Endothelial cell of umbilical vein (primary cell): Measurements from ENCODE around the gene RAB31. TPM values are rescaled to one million over a fixed set of nuclear protein-coding genes. Genes with fewer than 3 reads are reported as not detected.

Source experiments
- BruUV-seq: library from RNA; stranded (reverse); fragments of 400-500 nt; replicated peaks from 2 replicates; lab custom pipeline; 2021; lab: Mats Ljungman, UMichigan
- CTCF ChIA-PET: fragments of 300-600, 350-600 bp; sonication (Branson Sonifier 250); formaldehyde crosslinking; loops from one replicate; lab custom pipeline; 2021; ENCODE audit warnings: antibody characterized with exemption, inconsistent platforms; lab: Charles Lee
- POLR2A ChIA-PET: fragments of 300-600, 350-600 bp; sonication (Branson Sonifier 250); formaldehyde crosslinking; loops from one replicate; lab custom pipeline; 2021; ENCODE audit warnings: antibody characterized with exemption, inconsistent platforms; lab: Charles Lee
- DNase-seq: peaks from one replicate; pipeline ENCODE4 v3.0.0-alpha.2; 2011; ENCODE audit warnings: low read depth, low spot score
- FAIRE-seq: peaks from 2 replicates; lab custom pipeline; 2011; peaks lifted over from hg19 to GRCh38; lab: Jason Lieb, UNC
- H2AFZ ChIP-seq: 2 replicates; pipeline ENCODE4 v1.6.0; 2012; ENCODE audit warnings: low read depth, low read length, control low read depth, inconsistent platforms
- H3K27ac ChIP-seq: 2 replicates; pipeline ENCODE4 v1.5.1; 2011; ENCODE audit warnings: low read depth, mild to moderate bottlenecking, control low read depth, low read length, moderate library complexity; ENCODE audit not compliant: insufficient read depth
- H3K27me3 ChIP-seq, 2 experiments: 2 replicates each; pipeline versions ENCODE4 v1.6.0 to v1.6.1; 2011; ENCODE audit warnings: low read length in 2 of 2, mixed read lengths in 1 of 2; ENCODE audit not compliant: control insufficient read depth in 2 of 2, insufficient read depth in 2 of 2
- H3K36me3 ChIP-seq, 2 experiments: 2 replicates in 1 of 2; 3 replicates in 1 of 2; pipeline ENCODE4 v1.5.1; 2011; ENCODE audit warnings: low read length in 2 of 2, mild to moderate bottlenecking in 1 of 2, moderate library complexity in 1 of 2; ENCODE audit not compliant: control insufficient read depth in 2 of 2, insufficient read depth in 2 of 2; ENCODE audit errors: extremely low read depth in 1 of 2
- H3K4me1 ChIP-seq: 3 replicates; pipeline ENCODE4 v1.5.1; 2011; ENCODE audit warnings: mild to moderate bottlenecking, low read length; ENCODE audit not compliant: control insufficient read depth, insufficient read depth; ENCODE audit errors: extremely low read depth
- H3K4me2 ChIP-seq: 2 replicates; pipeline ENCODE4 v1.6.1; 2011; ENCODE audit warnings: low read length, control low read depth, mixed read lengths; ENCODE audit not compliant: insufficient read depth
- H3K4me3 ChIP-seq, 3 experiments: fragments of 200-600 bp in 1 of 3; sonication (generic), shearing (Covaris generic) in 1 of 3; replicated peaks in 1 of 3; 2 replicates each; pipeline ENCODE4 v1.5.1; 2011 to 2016; ENCODE audit warnings: control low read depth in 3 of 3, low read length in 3 of 3, mild to moderate bottlenecking in 2 of 3, inconsistent platforms in 1 of 3, low read depth in 1 of 3, moderate library complexity in 1 of 3; ENCODE audit not compliant: insufficient read depth in 1 of 3
- H3K79me2 ChIP-seq: 2 replicates; pipeline ENCODE4 v1.6.0; 2012; ENCODE audit warnings: low read length, inconsistent platforms; ENCODE audit not compliant: control insufficient read depth, insufficient read depth
- H3K9ac ChIP-seq: replicated peaks from 2 replicates; pipeline ENCODE3; 2011; ENCODE audit warnings: low read length, control low read depth; ENCODE audit not compliant: insufficient read depth; ENCODE audit errors: extremely low read depth
- H3K9me1 ChIP-seq: replicated peaks from 3 replicates; pipeline ENCODE4 v1.6.0; 2011; ENCODE audit warnings: mild to moderate bottlenecking, low read length; ENCODE audit not compliant: control insufficient read depth, insufficient read depth; ENCODE audit errors: extremely low read depth
- H3K9me3 ChIP-seq: replicated peaks from 2 replicates; pipeline ENCODE4 v1.5.1; 2012; ENCODE audit warnings: low read length, inconsistent platforms; ENCODE audit not compliant: control insufficient read depth, insufficient read depth
- H4K20me1 ChIP-seq: replicated peaks from 2 replicates; pipeline ENCODE3; 2011; ENCODE audit warnings: mild to moderate bottlenecking, low read length; ENCODE audit not compliant: control insufficient read depth, insufficient read depth; ENCODE audit errors: extremely low read depth
- CTCF ChIP-seq, 2 donors: IDR thresholded peaks; 1 replicate in 1 of 2; 2 replicates in 1 of 2; pipeline ENCODE4 v1.5.1; 2011; ENCODE audit warnings: low read length in 2 of 2, mild to moderate bottlenecking in 2 of 2, moderate library complexity in 2 of 2, control low read depth in 1 of 2, inconsistent platforms in 1 of 2, low read depth in 1 of 2; ENCODE audit not compliant: insufficient read depth in 1 of 2; ENCODE audit errors: extremely low read depth in 1 of 2
- EZH2 ChIP-seq: IDR thresholded peaks from 2 replicates; pipeline ENCODE4 v1.6.1; 2012; ENCODE audit warnings: borderline replicate concordance, low read depth, mild to moderate bottlenecking, moderate library complexity, low read length, inconsistent platforms; ENCODE audit not compliant: severe bottlenecking
- FOS ChIP-seq: IDR thresholded peaks from 2 replicates; pipeline ENCODE4 v1.6.1; 2011; ENCODE audit warnings: mild to moderate bottlenecking, low read length, moderate library complexity, borderline replicate concordance; ENCODE audit not compliant: insufficient read depth
- GATA2 ChIP-seq: IDR thresholded peaks from 2 replicates; pipeline ENCODE4 v1.7.0; 2011; ENCODE audit warnings: low read depth, mild to moderate bottlenecking, moderate library complexity, mixed read lengths, low read length; ENCODE audit not compliant: insufficient read length, insufficient read depth
- JUN ChIP-seq: IDR thresholded peaks from 2 replicates; pipeline ENCODE4 v1.6.1; 2011; ENCODE audit warnings: borderline replicate concordance, low read depth; ENCODE audit not compliant: insufficient read length, insufficient read depth
- MAX ChIP-seq: IDR thresholded peaks from 2 replicates; pipeline ENCODE4 v1.6.1; 2011; ENCODE audit not compliant: insufficient read depth, insufficient read length
- MYC ChIP-seq: IDR thresholded peaks from one replicate; pipeline ENCODE4 v1.6.1; 2011; ENCODE audit warnings: mild to moderate bottlenecking, low read depth, low read length
- POLR2A ChIP-seq: IDR thresholded peaks from 2 replicates; pipeline ENCODE4 v1.6.1; 2012; ENCODE audit warnings: low read depth, mild to moderate bottlenecking, control low read depth, low read length
- POLR2AphosphoS5 ChIP-seq: IDR thresholded peaks from 2 replicates; pipeline ENCODE4 v1.6.1; 2012; ENCODE audit warnings: low read depth, mild to moderate bottlenecking, control low read depth, low read length, moderate library complexity; ENCODE audit not compliant: insufficient read depth
- dilution Hi-C: fragments of 300-500 bp; cut with MboI; formaldehyde crosslinking; loops from one replicate; pipeline ENCODE4 v1.15.0; 2019; ENCODE audit warnings: low sequenced_read_pairs; ENCODE audit not compliant: extremely low pct_ligation_motif_present
- intact Hi-C: fragments of 100-400 bp; cut with micrococcal nuclease; formaldehyde crosslinking; loops from one replicate; pipeline ENCODE4 v1.10.0; 2022
- polyA plus RNA-seq, 4 experiments: library from polyadenylated mRNA; depleted of rRNA in 3 of 4; stranded (reverse) in 3 of 4; unstranded in 1 of 4; fragments of >200 nt; gene quantifications; 2 replicates each; pipeline versions ENCODE4 v1.2.1 to v1.2.3, GENCODE V29; 2011 to 2012; ENCODE audit warnings: missing spikeins in 1 of 4
- total RNA-seq: library from RNA; stranded (reverse); gene quantifications from 2 replicates; pipeline ENCODE4 v1.2.3, GENCODE V29; 2021

Gene RAB31
- total and polyA plus RNA-seq, 2 donors (not counting 3 experiments of a cell fraction or from before 2014, with no cell fraction given), result 30.5 TPM

- H3K4me3 ChIP-seq, result no peak overlapping the region
- no peak overlapping the region for H3K9ac ChIP-seq
- BruUV-seq, result no TSS peak
- no peak overlapping the region for H2AFZ ChIP-seq
- no peaks in the 10 kb centered on the region for H4K20me1 ChIP-seq
- H3K4me1 ChIP-seq, result peaks cover 4% of the 10 kb centered on the region
- no peaks in the 10 kb centered on the region for H3K9me3 ChIP-seq
- ChIA-PET POLR2A (no interaction called here), CTCF (no interaction called here)
- dilution Hi-C loops, result no loop called here
- FAIRE-seq, result no peak
- no peak overlapping the region for H3K27ac ChIP-seq
- intact Hi-C loops, result no loop called here
- no peak for DNase-seq
- no peaks in the 10 kb centered on the region for H3K36me3 ChIP-seq
- no peaks in the 10 kb centered on the region for H3K27me3 ChIP-seq
- H3K79me2 ChIP-seq, result peaks cover 12% of the 10 kb centered on the region
- TF ChIP-seq MYC (no peak), MAX (no peak), EZH2 (no peak), FOS (no peak), POLR2A (no peak), GATA2 (no peak), CTCF (IDR thresholded peaks at IDR 0.05; ENCODE audit: extremely low read depth in 1 of 2, insufficient read depth in 1 of 2, low read depth in 1 of 2, low read length in 2 of 2) (no peak), JUN (no peak), POLR2AphosphoS5 (no peak)
- H3K4me2 ChIP-seq, result no peak overlapping the region
- no peaks in the 10 kb centered on the region for H3K9me1 ChIP-seq
These were observed 67.1 kb downstream of the RAB31 start for GRCh38 chr18:9775178-9775577.
